ENCODE results near the gene CCSER1. TPM values are rescaled to one million over a fixed set of nuclear protein-coding genes. Genes with fewer than 3 reads are reported as not detected.

The CCSER1 gene
- total and polyA plus RNA-seq, 2 donors (not counting 1 experiment from before 2014, with no cell fraction given) = 10.7 to 39.5 TPM

DNA sequence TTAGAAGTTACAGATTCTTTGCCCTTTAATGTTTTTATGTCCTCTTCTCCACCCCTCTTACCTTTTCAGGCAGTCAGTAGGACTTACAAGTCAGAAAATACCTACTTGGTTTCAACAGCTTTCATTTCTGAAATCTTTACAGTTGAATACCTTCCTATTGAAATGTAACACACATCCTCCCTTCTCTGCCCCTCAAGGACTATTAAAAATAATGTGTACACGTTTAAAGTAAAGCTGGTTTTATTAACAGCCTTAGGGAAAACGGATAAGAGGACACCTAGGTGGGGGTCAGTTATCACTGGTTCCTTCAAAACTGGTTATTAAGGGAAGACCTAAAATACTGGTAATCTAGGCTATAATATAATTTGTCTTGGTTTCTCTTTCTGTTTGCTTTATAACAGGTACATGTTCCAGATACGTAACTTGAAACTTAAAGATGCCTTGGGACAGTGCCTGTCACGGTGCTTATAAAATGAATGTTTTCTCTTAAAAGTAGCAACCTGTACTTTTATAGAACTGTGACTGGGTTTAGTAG is 1.8 kb downstream of the CCSER1 start:
- Mint-ChIP-seq H3K4me1 (peaks cover 26% of the 10 kb centered on the region), H3K27me3 (no peaks in the 10 kb centered on the region), H3K9me3 (ENCODE audit: insufficient read depth) (no peaks in the 10 kb centered on the region), H3K27ac (peak overlapping the region; percentile 95), H3K4me3 (peak overlapping the region; percentile 96)
- Histone ChIP-seq H3K4me3 (ENCODE audit: control extremely low read depth in 1 of 5, extremely low read depth in 1 of 5, insufficient read depth in 1 of 5, low read depth in 2 of 5, low read length in 4 of 5) (peak overlapping the region; percentile 27 to 98 (median 79)), H3K27me3 (replicated peaks in 1 of 4; ENCODE audit: control extremely low read depth in 1 of 4, control insufficient read depth in 3 of 4, insufficient read depth in 4 of 4, low read length in 3 of 4) (no peaks in the 10 kb centered on the region), H3K79me2 (ENCODE audit: control insufficient read depth, insufficient read depth, low read length) (peaks cover 32% of the 10 kb centered on the region), H3K9ac (ENCODE audit: low read length) (peak overlapping the region; percentile 95), H3K4me1 (ENCODE audit: control insufficient read depth in 2 of 2, insufficient read depth in 2 of 2, low read length in 2 of 2) (peaks cover 6 to 7% of the 10 kb centered on the region in 2 donors), H3K9me3 (ENCODE audit: control extremely low read depth in 1 of 3, control insufficient read depth in 2 of 3, insufficient read depth in 1 of 3, low read length in 2 of 3) (no peaks in the 10 kb centered on the region), H3K27ac (ENCODE audit: low read length in 2 of 2) (peak overlapping the region; percentile 89 to 90), H4K20me1 (ENCODE audit: control insufficient read depth, insufficient read depth, low read length, poor library complexity, severe bottlenecking) (peaks cover 1% of the 10 kb centered on the region), H3K4me2 (replicated peaks; ENCODE audit: low read depth, low read length, poor library complexity, severe bottlenecking) (peak overlapping the region; percentile 98), H2AFZ (ENCODE audit: insufficient read depth, low read depth, low read length, poor library complexity, severe bottlenecking) (peak overlapping the region; percentile 77), H3K36me3 (replicated peaks in 1 of 2; ENCODE audit: control extremely low read depth in 1 of 2, control insufficient read depth in 1 of 2, extremely low read depth in 1 of 2, insufficient read depth in 2 of 2, low read length in 1 of 2) (no peaks in the 10 kb centered on the region)
- ChIA-PET POLR2A (interaction anchor here (1.3 kb wide), 1 partner anchor 29 kb away, joined by 8 read pairs; no protein-coding TSS in a partner anchor), CTCF (no interaction called here)
- TF ChIP-seq EZH2 (IDR thresholded peaks at IDR 0.05; ENCODE audit: borderline replicate concordance, insufficient read depth, low read depth, low read length, poor library complexity, severe bottlenecking) = no peak
- TF ChIP-seq, protein P1, sequence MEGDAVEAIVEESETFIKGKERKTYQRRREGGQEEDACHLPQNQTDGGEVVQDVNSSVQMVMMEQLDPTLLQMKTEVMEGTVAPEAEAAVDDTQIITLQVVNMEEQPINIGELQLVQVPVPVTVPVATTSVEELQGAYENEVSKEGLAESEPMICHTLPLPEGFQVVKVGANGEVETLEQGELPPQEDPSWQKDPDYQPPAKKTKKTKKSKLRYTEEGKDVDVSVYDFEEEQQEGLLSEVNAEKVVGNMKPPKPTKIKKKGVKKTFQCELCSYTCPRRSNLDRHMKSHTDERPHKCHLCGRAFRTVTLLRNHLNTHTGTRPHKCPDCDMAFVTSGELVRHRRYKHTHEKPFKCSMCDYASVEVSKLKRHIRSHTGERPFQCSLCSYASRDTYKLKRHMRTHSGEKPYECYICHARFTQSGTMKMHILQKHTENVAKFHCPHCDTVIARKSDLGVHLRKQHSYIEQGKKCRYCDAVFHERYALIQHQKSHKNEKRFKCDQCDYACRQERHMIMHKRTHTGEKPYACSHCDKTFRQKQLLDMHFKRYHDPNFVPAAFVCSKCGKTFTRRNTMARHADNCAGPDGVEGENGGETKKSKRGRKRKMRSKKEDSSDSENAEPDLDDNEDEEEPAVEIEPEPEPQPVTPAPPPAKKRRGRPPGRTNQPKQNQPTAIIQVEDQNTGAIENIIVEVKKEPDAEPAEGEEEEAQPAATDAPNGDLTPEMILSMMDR (IDR thresholded peaks at IDR 0.05) = no peak
- intact Hi-C loops (cut with micrococcal nuclease) = loop anchor here (2.0 to 10.0 kb wide), 5 partner anchors 57 to 1847 kb away; partner anchors contain the start of genes HERC5 and PPM1K
- DNase-seq = peak; percentile 66
- 0% methylated on average over 1 of the region's 4 CpGs for WGBS (ENCODE audit: insufficient coverage)
- no peak for ATAC-seq (ENCODE audit: low read depth)

DNA sequence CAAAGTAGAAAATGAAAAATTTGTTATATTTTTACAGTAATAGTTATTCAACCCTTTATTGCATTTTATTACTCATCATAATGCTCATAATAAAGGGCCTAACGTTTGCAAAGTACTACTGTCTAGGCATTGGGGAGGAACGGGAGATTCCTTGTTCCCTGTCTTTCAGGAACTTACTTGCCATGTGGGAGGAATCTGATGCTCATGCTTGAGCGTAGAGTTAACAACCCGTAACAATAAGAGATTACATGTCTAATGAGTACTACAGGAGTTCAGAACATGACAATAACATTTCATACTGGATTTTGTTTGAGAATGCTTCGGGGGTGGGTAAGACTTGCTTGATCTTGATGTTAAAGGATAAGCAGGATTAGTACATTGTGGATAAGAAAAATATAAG is 2.9 kb downstream of the CCSER1 start:
- WGBS (ENCODE audit: insufficient coverage) = no CpG with 5 or more reads among the region's 5 CpGs
- no peaks in the 10 kb centered on the region for H3K36me3 ChIP-seq (replicated peaks in 1 of 2; ENCODE audit: control extremely low read depth in 1 of 2, control insufficient read depth in 1 of 2, extremely low read depth in 1 of 2, insufficient read depth in 2 of 2, low read length in 1 of 2)
- no peaks in the 10 kb centered on the region for H3K9me3 Mint-ChIP-seq (ENCODE audit: insufficient read depth)
- ChIA-PET POLR2A (no interaction called here), CTCF (no interaction called here)
- H3K9ac ChIP-seq (ENCODE audit: low read length) = no peak overlapping the region
- peaks cover 6 to 10% of the 10 kb centered on the region in 2 donors for H3K4me1 ChIP-seq (ENCODE audit: control insufficient read depth in 2 of 2, insufficient read depth in 2 of 2, low read length in 2 of 2)
- H3K4me3 ChIP-seq (ENCODE audit: control extremely low read depth in 1 of 5, extremely low read depth in 1 of 5, insufficient read depth in 1 of 5, low read depth in 2 of 5, low read length in 4 of 5) = no peak overlapping the region
- H3K27ac Mint-ChIP-seq = no peak overlapping the region
- H3K79me2 ChIP-seq (ENCODE audit: control insufficient read depth, insufficient read depth, low read length) = peaks cover 38% of the 10 kb centered on the region
- H3K4me2 ChIP-seq (replicated peaks; ENCODE audit: low read depth, low read length, poor library complexity, severe bottlenecking) = peak overlapping the region; percentile 23
- no peaks in the 10 kb centered on the region for H3K9me3 ChIP-seq (ENCODE audit: control extremely low read depth in 1 of 3, control insufficient read depth in 2 of 3, insufficient read depth in 1 of 3, low read length in 2 of 3)
- H3K27me3 ChIP-seq (replicated peaks in 1 of 4; ENCODE audit: control extremely low read depth in 1 of 4, control insufficient read depth in 3 of 4, insufficient read depth in 4 of 4, low read length in 3 of 4) = no peaks in the 10 kb centered on the region
- no peak overlapping the region for H3K27ac ChIP-seq (ENCODE audit: low read length in 2 of 2)
- H3K27me3 Mint-ChIP-seq = no peaks in the 10 kb centered on the region
- TF ChIP-seq, protein P1 (IDR thresholded peaks at IDR 0.05) = no peak
- TF ChIP-seq EZH2 (IDR thresholded peaks at IDR 0.05; ENCODE audit: borderline replicate concordance, insufficient read depth, low read depth, low read length, poor library complexity, severe bottlenecking) = no peak
- no peak overlapping the region for H2AFZ ChIP-seq (ENCODE audit: insufficient read depth, low read depth, low read length, poor library complexity, severe bottlenecking)
- H3K4me1 Mint-ChIP-seq = peaks cover 30% of the 10 kb centered on the region
- ATAC-seq (ENCODE audit: low read depth) = no peak
- DNase-seq = no peak
- H4K20me1 ChIP-seq (ENCODE audit: control insufficient read depth, insufficient read depth, low read length, poor library complexity, severe bottlenecking) = peaks cover 7% of the 10 kb centered on the region
- no peak overlapping the region for H3K4me3 Mint-ChIP-seq
- intact Hi-C loops (cut with micrococcal nuclease) = no loop called here

Measured in B cell (primary cell).